HG03457 (cell line): ENCODE results near the gene SLC35F2.
"Not testable (repeated sequence)": the region's sequence is repeated elsewhere in the genome, so short reads cannot be mapped to it uniquely, and the experiment has no call there.

Experiments used
- ATAC-seq: cut with Tn5 transposase; IDR thresholded peaks from one replicate; pipeline ENCODE4 v1.9.1; 2021; ENCODE audit warnings: moderate number of reproducible peaks; ENCODE audit not compliant: unreplicated experiment

The SLC35F2 gene

GRCh38 chr11:107842412-107843100, 16.0 kb downstream of the SLC35F2 start:
- no peak for ATAC-seq

GRCh38 chr11:107840129-107840484, 18.5 kb downstream of the SLC35F2 start:
- no peak for ATAC-seq

DNA sequence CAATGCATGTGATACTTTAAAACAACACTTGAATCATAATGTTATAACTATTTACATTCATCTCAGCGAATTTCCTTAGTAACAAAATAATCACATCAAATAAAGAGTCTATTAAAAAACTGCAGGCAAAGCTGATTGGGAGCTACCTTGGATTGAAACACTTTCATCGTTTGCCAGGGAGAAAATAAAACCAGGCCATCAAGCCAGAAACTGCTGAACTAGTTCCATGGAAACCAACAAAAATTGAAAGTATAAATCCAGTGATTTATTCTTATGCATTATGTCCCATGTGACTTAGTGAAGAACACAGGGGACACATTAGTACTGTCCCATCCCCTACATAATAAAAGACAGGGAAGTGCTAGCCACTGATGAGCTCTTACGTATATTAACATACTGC, 21.7 kb downstream of the SLC35F2 start:
- ATAC-seq: no peak

- no peak for ATAC-seq
Measured at GRCh38 chr11:107834995-107835394, 23.6 kb downstream of the SLC35F2 start.

DNA sequence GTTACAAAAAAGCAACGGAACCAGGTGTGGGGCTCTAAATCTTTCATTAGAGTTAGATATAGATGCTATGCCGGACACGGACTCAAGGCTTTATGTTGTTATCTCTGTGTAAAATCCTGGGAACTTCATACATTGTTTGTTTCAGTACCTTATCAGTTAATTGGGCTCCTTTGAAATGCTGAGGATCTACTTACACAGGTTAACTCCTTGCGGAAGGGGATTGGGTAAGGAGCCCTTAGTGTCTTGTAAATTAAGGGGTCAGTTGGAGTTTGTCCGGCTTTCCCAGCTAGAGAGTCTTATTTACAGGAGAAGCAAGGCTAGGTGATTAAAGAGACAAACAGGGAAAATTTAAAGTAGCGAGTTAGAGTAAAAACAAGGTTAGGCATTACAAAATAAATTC, 24.7 kb downstream of the SLC35F2 start:
- not testable (repeated sequence) for ATAC-seq

GRCh38 chr11:107830915-107831540, 27.6 kb downstream of the SLC35F2 start:
- ATAC-seq: no peak

DNA sequence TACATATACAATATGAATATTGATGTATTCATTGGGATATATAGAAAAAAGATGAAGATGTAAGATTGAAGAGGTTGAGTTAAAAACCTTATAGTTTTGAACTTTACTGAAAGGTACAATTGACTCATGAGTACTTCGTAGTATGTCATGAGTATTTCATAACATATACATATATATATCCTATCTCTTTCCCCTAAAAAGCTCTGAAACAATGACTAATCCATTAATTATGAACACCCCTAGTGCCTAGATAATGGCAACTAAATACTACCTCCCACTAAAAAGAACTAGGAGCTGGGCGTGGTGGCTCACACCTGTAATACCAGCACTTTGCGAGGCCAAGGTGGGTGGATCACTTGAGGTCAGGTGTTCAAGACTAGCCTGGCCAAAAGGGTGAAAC, 31.5 kb downstream of the SLC35F2 start:
- ATAC-seq: no peak

GRCh38 chr11:107825875-107826274, 32.7 kb downstream of the SLC35F2 start:
- no peak for ATAC-seq

DNA sequence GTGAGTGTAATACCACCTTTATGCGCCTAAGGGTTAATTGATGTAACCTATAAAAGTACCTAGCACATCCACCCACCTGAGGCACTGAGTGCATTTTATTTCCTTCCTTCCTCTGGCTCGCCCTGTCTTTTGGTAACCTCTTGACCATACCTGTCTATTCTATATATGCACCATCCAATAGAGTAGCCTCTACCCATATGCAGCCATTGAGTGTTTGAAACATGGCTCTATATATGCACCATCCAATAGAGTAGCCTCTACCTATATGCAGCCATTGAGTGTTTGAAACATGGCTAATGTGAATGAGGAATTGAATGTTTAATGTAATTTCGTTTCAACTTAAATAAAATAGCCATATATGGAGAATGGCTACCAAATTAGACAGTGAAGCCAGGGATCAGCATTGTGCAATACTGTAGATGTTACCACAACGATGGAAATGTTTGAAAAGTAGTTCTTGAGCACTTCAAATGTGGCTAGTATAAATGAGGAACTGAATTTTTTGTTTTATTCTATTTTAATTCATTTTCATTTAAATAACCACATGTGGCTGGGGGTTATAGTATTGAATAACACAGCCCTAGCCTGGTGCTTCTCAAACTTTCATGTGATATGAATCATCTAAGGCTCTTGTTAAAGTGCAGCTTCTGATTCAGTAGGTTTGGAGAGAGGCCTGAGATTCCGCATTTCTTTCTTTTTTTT, 33.8 kb downstream of the SLC35F2 start:
- no peak for ATAC-seq

- ATAC-seq: no peak
Measured at GRCh38 chr11:107821199-107821927, 37.2 kb downstream of the SLC35F2 start.

- no peak for ATAC-seq
Measured at GRCh38 chr11:107819361-107820014, 39.1 kb downstream of the SLC35F2 start.

DNA sequence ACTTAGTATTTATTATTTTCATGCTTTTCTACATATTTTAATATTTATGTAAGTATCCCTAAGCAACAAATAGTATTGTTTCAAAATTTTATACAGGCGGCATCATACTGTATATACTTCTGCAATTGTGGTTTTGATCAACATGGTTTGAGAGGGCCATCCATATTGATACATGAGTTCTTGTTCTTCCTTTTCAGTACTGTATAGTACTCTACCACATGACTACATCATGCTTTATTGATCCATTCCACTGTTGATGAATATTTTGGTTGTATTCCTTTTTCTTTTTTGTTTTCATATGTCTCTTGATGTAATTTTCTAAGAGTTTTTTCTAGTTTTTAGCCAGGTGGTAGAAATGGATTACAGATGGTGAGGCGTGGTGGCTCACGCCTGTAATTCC, 40.1 kb downstream of the SLC35F2 start:
- ATAC-seq: no peak

- no peak for ATAC-seq
Measured at GRCh38 chr11:107816028-107816427, 42.6 kb downstream of the SLC35F2 start.

GRCh38 chr11:107810875-107811274, 47.7 kb downstream of the SLC35F2 start:
- ATAC-seq: no peak

DNA sequence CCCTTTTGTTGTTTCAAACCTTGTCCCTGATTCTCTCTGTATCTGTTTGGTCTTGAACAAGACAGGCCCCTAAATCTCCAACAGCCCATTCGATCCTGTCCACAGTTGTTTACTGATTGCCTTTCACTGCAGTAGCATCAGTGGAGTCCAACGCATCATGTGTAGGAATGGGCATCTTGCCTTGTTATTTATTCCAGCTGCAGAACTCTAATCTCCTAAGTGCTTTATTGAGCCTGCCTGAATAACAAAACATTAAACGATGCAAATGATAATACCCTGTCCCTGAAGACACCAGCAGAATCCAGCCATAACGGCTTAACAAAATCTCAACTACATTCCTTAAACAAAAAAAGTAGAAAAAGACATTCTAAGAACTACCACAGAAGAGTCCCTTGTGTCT, 50.1 kb downstream of the SLC35F2 start:
- no peak for ATAC-seq

- ATAC-seq: no peak
Measured at GRCh38 chr11:107804971-107805370, 53.6 kb downstream of the SLC35F2 start.

DNA sequence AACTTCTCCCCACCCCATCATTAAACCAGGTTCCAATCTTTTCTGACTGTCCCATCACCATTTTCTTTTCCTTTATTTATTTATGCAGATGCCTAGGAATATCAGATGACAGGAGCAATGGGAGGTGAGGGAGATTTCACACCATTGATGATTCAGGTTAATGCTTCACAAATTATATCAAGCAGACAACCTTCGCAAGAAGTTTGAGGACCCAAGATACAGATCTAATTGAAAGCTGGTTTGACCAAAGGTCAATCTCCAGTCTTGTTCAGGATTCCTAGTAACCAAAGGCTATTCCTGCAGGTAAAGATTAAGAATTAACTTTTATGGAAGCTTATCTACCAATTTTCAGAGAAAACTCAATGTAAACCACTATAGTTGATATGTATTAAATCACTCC, 54.4 kb downstream of the SLC35F2 start:
- no peak for ATAC-seq

- ATAC-seq: no peak
Measured at GRCh38 chr11:107801641-107802040, 56.9 kb downstream of the SLC35F2 start.

GRCh38 chr11:107799218-107799859, 59.2 kb downstream of the SLC35F2 start:
- ATAC-seq: peak; percentile 57

DNA sequence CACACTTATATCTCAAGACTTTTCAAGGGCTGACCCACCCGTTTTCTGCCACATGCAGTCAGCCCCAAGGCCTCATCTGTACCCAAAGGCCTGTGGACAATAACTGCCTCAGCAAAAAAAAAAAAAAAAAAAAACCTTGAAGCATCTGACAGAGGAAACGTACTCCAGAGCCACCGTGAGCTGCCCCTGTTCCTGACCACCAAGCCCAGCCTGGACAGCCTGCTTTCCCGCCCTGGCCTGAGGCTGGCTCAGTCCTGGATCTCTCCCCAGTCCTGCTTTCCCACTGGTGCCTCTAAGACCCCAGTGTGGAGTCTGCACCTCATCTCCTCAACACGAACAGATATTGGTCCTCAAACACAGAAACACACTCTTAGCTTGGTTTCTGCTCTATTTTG, 66.5 kb downstream of the SLC35F2 start:
- ATAC-seq: no peak
